ENCODE data around the gene LHPP.

Gene LHPP

DNA sequence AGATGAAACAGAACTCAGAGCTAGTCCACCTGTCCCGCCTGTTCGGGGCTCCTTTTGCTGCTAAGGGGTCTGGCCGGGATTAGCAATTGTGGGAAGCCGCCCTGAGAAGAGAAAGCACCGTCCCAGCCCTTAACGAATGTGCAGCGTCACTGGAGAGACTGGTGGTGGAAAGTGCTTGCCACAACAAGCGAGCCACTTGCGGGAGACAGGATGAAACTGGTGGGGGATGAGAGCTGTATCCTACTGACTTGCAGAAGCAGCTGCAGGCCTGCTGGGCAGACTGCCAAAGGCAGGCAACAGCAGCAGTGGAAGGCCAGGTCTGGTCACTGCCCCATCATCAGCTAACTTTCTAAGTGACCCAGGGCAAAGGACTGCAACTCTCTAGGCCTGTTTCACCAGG, 187.1 kb downstream of the LHPP start:
- DNase-seq, result peak; percentile 92

DNA sequence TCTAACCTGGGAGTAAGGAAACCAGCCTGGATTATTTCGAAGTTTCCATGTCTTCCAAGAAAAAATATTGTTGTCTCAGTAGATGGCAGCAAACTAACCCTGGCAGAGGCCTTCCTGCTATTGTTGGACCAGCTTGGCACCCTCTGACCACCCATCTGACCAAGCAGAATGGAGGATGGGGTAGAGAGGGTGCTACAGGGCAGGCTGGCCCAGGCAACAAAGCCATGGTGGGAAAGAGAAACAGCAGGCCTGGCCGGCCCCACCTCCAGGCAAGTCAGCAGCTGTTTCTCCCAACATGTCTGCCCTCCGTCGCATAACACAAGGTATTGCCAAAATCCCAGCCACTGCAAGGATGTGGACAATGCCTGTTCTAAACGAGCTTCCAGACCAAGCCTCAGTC, 187.6 kb downstream of the LHPP start:
- DNase-seq, result no peak

DNA sequence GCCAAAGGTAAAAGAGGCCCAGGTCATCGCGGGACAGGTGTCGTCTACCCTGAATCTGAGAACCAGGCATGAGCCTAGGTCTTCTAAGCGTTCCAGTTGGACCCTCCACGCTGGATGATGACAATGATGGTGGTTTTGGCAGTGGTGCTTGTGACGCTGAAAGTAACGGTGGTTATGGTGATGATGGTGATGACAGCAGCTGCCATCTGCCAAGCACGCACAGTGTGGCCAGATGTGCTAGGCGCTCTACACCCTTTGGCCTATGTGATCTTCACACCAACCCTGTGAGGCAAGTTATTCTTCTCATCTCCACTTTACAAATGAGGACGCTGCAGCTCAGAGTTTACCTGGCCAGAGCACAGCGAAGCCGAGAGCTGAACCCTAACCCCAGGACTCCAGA, 188.6 kb downstream of the LHPP start:
- DNase-seq, result no peak

DNA sequence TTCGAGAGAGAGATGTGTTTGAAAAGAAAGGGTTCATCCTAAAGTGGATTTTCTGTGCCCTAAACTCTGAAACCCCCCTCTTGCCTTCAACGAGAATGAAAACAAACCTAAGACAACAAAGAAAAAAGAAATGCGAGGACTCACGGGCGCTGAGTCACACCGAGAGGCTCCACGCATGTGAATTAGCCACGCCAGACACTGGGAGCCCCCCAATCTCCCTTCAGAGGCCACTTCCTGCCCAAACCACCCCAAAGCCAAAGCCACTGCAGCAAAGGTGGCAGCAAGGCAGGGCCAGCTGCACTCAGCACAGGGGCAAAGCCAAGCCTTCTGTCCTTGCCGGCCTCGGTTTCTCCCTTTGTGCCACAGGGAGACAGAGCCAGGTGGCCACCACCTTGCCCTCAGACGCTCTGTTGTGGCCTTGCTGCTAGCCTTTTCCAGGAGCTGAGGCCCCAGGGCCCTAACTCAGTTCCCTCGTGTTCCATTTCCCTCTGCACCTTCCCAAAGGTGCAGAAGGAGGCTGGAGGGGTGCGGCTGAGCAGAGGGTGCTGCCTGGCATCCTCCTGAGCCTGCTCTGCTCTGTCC, 189.3 kb downstream of the LHPP start:
- DNase-seq, result no peak

DNA sequence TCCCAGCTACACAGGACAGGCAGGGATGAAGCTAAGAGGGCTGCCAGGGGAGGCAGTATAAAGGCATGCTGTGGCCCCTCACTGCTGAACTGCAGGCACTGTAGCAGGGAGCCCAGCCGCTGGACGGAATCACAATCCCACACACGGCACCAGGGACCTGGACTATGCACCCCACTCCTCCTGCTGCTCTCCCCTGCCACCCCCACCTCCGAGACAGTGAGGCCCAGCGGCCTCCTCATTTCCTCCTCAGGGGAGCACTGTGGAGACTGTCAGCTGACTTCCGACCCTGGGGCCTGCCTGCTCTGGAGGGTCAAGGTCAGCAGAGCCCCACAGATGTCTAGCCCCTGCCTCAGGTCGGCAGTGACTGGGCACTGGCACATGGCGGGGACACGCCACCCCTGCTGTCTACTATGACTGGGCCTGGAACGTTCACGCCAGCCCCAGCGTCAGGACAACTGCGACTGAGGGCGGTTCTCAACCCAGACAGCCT, 189.8 kb downstream of the LHPP start:
- no peak for DNase-seq

DNA sequence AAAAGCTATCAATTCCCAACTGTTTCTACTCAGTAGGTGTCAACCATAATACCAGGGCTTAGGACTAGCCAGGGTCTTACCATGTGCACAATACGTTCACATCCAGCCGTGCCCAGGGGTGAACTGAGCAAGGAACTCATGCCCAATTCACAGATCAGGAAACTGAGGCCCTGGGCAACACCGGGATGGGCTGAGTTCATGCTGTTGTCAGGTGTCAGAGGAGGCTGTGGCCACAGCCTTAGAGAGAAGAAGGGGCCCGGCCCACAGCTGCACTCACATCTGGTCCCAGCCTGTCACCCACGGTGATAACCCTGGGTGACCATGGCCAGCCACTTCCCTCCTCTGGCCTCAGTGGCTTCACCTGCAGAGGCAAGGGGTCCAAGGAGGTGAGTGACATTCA, 190.6 kb downstream of the LHPP start:
- no peak for DNase-seq

DNA sequence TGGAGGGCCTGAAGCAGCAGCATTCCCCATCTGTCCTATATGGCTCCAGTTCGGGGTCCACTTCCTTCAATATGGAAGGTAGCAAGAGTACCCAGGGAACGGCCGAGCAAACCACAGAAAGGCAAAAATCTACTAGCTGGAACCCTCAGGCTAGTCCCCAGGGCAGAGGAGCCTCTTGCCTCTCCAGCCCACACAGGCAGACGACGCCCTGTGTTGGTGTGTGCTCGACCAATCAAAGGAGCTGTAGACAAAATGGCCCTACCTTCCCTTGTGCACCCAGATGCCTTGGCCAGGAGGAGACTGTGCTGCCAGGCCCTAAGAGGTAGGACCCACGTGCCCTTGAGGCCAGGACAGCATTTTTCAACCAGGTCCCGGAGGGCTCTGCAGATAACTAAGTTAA, 191.1 kb downstream of the LHPP start:
- no peak for DNase-seq

DNA sequence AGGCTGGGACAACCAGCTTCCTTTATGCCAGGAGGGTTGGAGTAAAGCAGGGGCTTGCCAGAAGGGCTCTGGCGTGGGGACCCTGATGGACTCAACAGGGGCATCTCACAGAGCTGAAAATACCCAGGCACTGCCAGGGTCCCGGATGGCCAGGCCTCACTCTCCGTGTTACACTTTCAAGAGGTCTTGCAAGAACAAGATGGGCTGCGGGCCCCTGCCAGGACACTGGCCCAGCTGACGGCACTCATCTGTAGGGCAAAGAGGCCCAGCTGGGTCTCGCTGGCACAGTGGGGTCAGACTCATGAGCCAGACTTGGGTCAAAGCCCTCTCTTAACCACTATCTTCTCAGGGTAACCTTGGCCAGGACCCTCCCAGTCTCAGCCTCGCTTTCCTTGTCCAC, 191.7 kb downstream of the LHPP start:
- DNase-seq, result no peak

DNA sequence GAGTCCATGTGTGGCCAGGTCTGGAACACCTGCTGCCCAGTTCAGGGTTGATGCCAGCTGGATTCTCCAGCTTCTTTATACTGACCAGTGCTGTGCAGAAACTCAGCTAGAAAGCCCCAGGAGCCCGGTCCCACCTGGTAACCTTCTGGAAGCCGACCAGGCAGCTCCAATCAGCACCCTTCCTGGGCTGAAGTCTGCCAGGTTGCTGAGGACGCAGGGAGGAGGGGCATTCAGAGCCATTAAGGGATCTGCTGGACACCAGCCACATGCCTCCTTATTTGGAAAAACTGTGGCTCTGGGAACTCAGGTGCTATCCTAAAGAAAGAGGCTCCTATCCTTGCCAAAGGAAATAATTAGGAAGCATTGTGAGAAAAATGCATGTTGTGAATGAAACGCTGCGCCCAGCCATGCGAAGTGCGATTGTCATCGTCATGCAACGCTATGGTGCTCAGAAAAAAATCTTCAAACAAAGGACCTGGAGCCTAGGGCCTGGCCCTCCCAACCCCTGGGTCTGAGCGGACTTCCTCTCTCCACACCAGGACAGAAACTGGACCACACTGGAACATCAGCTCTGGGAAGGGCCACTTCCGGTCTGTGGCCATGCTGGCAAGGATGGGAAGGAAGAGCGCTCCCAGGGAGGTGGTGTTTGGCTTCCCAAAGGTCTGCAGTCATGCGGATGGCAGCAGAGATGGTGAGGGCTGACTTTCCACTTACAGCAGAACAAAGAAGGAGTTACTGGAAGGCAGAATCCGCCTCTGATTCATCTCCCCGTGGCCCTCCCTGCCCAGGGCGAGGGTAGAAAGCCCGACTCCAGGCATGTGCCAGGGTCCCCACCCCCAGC, 192.4 kb downstream of the LHPP start:
- no peak for DNase-seq

DNA sequence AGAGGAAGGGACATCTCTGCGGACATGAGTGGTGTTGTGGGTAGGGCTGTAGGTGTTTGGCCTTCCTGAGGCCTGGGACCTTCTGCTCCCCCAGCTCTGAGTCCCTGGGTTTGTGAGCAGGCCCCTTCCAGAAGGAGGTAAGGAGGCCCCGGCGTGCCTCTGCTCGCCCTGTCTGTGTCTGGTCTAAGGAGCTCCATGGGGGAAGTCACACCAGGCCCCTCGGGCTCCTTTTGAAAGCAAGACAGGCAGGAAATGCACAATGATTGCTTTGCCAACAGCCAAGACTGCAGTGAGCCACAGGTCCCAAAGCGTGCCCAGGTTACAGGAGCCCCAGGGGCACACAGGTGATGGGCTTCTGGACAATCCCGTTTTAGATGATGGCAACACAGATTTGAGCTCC, 193.1 kb downstream of the LHPP start:
- no peak for DNase-seq

DNA sequence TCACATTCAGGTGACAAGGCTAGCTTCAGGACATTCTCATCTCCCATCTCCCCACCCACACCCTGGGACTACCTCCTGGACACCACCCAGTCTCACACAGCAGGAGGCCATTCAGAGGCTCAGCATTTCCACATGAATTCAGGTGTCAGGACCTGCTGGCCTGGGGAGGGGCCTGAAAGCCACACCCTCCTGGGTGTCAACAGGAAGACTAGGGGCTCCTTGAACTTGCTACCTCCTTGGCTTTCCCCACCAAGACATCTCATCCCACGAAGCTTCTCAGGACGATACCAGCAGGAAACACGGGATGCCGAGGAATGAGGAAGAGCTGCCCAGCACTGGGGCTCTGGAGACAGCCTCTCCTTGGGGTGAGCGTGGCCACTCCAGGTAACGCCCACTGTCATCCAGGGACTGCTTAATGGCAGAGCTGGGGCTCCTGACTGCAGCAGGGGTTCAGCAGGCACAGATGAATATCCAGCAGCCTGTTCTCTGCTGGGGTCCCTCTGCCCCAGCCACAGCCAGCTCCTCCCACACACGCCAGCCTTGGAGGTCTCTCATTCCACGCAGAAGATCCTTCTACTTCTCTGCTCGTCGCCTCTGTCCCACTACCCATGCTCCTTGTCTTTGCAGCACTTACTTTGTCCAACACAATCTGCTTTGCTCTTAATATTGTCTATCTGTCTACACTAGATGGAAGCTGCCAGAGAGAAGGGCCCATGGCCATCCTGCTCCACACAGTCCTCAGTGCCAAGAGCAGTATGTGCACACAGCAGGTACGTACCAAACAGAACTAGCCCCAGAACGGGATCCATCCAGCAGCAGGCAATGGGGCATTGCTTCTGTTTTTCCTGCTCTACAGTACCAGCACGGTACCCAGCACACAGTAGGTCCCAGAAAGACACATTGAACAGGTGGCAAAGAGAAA, 193.8 kb downstream of the LHPP start:
- no peak for DNase-seq

DNA sequence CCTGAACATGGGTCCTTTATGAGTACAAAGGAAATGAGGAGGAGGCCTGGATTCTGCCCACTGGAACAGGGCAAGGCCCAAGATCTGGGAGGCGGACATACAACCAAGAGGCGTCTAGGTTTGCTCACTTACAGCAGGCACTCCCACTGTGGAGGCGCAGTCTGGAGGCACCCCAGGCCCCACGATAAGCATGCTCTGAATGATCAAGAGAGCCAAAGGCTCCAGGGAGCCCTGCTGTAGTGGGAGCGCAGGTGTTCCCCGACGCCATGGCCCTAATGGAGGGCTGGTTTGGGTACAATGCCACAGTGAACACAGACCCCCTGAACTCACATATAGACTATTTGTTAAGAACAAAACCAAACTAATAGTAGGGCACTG, 194.5 kb downstream of the LHPP start:
- DNase-seq, result no peak

DNA sequence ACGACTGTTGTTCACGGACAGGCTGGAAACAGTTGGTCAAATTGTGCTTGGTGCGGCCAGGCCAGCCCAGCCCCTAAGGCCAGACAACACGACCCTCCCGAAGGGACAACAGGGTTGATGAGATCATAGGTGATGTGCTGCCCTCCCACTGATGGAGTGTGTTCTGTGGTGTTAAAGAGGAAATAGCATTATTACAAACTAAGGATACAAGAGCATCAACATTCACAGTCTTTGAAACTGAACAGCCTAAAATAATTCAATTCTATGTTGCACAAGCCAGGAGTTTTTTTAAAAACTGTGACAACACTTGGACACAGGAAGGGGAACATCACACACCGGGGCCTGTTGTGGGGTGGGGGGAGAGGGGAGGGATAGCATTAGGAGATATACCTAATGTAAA, 194.9 kb downstream of the LHPP start:
- DNase-seq, result no peak

DNA sequence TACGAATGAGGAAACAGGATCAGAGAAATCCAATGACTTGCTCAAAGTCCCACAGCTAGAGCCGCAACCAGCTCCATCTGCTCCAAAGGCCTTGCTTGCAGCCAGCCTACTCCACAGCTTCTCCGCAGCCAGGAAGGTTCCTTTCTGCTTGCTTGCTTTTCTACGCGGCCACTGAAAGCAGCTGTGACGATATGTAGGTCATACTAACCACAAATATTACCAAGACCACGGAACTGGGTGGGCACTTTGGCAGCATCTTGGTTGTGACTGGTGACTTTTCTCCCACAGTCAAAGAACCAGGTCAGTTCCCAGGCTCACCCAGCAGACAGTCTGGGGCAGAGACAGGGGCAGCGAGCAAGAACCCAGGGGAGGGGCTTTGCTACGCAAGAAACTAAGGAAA, 196.2 kb downstream of the LHPP start:
- DNase-seq, result no peak

DNA sequence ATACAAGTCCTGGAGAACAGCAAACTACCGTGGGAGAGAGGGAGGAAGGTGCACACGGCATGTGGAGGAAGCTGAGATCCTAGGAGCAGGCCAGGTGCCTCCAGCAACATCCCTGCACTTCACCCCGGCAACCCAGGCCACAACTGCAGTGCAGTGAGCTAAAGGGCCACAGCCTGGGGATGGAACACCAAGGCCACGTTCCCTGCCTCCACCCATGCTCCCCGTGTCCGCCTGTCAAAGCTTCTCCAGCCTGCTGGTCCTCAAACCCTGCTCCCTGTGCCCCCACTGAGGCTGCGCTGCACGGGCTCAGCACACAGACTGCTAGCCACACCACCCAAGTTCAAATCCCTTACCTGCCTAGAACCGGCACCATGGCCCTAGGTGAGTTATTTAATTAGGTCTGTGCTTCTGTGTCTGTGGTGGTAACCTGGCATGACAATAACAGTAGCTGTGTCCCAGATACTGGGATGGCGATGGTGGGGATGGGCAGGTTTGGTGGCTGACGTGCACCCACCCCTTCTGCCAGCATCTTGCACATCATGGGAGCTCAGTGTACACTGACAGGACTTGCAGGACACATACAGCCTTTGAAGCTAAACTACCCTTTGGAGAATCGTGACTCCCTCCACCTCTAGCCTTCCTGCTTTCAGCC, 197.1 kb downstream of the LHPP start:
- no peak for DNase-seq

DNA sequence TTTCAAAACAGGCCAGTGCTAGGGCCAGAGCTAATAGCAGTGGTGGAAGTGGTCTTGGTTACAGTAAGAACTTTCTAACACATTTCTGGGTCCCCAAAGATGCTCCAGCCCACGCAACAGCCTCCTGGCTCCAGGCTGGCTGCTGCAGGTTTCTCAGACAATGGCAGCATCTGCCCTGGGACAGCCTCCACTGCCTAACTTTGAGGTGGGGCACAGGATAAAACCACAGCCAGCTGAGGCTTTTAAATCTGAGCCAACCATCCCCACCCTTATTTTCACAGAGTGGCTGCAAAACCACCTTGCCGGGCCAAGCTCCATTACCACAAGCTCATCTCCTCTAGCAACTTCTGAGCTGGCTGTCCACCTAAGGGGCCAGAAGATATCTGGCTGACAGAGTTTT, 197.8 kb downstream of the LHPP start:
- no peak for DNase-seq

DNA sequence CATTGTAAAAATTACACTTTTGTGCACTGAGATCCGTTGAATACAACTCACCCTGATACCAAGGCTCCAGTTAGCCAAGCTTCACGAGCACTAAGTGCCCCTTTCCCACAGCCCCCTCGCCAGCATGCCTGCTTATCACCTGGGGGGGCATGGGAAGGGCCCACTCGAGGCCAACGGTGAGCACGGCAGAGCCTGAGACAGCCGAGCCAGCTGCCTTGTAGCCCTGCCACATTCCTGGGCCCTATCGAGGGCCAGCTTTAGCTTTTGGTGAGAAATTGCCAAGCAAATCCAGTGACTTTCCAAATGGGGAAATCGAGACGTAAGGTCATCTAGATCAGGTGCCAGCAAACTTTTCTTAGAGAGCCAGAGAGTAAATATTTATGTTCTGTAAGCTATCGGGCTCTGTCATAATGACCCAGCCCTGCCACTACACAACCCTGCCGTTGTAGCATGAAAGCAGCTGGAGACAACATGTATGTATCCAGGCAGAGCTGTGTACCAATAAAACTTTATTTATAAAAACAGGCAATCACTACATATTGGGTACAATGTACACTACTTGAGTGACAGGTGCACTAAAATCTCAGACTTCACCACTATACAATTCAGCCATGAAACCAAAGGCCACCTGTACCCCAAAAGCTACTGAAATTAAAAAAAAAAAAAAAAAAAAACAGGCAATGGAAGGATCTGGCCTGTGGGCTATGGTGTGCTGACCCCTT, 198.9 kb downstream of the LHPP start:
- DNase-seq, result no peak

DNA sequence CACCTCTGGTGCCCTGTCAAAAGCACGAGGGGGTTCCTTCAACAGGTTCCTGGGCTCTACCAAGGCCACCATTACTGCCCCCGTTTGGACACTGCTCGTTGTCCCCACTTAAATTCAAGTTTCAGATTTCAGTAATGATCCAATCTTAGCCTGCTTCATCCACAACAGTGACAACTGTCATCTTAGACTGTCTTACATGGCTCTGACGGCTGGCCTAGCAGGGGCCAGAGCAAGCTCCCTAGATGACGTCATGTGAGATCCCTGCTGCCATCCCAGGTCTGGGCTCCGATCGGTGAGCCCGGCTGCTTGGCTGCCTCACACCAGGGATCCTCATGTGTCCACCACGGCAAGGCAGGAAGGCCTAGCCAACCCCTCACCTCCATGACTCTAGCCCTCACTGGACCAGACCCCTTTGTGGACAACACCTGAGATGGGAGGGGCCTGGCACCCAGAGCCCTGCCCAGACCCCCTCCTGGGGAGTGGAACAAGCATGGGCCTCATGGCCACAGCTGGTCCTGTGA, 200.1 kb downstream of the LHPP start:
- no peak for DNase-seq

DNA sequence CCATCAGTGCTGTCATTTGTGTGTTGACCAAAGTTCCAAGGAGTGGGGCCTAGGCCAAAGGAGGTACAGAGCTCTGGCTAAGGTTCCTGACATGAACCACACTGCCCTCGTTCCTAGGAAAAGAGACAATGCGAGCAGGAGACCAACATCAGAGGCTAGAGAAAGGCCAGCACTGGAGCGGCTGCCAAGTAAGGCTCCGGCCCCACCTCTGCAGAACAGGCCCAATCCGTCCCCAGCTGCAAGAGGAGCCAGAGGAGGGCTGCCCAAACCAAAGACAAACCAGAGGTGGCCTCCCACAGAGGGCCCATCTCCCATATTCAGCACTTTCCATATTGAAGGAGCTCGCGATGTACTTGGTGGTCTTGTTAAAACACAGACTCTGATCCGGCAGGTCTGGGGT, 201.6 kb downstream of the LHPP start:
- no peak for DNase-seq
